Gastrocnemius medialis (tissue), 4 donors: ENCODE results near the gene VWDE. TPM values are rescaled to one million over a fixed set of nuclear protein-coding genes. Genes with fewer than 3 reads are reported as not detected.

Experiments
- ATAC-seq, 2 donors: fragments of 150-250 bp; one replicate each; pipeline ENCODE4 v1.9.1; 2016
- DNase-seq, 2 donors: peaks; one replicate each; pipeline ENCODE4 v3.0.0-alpha.2; 2019
- H3K27ac ChIP-seq, 4 donors: fragments of 200-600 bp; sonication (generic); 1 replicate in 1 of 4; 2 replicates in 3 of 4; pipeline ENCODE4 v1.5.1; 2016 to 2018; ENCODE audit warnings: mild to moderate bottlenecking in 2 of 4, moderate library complexity in 1 of 4
- H3K27me3 ChIP-seq, 3 donors: fragments of 200-600 bp; sonication (generic) in 2 of 3; 1 replicate in 1 of 3; 2 replicates in 2 of 3; pipeline versions ENCODE4 v1.5.1 to v1.6.0; 2016 to 2019; ENCODE audit warnings: mild to moderate bottlenecking in 1 of 3, moderate library complexity in 1 of 3
- H3K36me3 ChIP-seq, 2 donors: fragments of 200-600 bp; sonication (generic) in 1 of 2; one replicate each; pipeline ENCODE4 v1.5.1; 2017 to 2018
- H3K4me1 ChIP-seq, 2 donors: fragments of 200-600 bp; sonication (generic) in 1 of 2; one replicate each; pipeline ENCODE4 v1.5.1; 2016 to 2017; ENCODE audit warnings: mild to moderate bottlenecking in 2 of 2
- H3K4me3 ChIP-seq, 4 donors: fragments of 200-600 bp; sonication (generic) in 3 of 4; 1 replicate in 1 of 4; 2 replicates in 3 of 4; pipeline ENCODE4 v1.5.1; 2016 to 2019; ENCODE audit warnings: mild to moderate bottlenecking in 2 of 4
- H3K9me3 ChIP-seq, 3 donors: fragments of 200-600 bp; sonication (generic) in 2 of 3; 1 replicate in 1 of 3; 2 replicates in 2 of 3; pipeline ENCODE4 v1.5.1; 2016 to 2019
- POLR2A ChIP-seq, 2 donors: fragments of 450-650 bp; IDR thresholded peaks; one replicate each; pipeline ENCODE4 v1.6.1; 2017; ENCODE audit warnings: antibody characterized with exemption in 2 of 2, mild to moderate bottlenecking in 2 of 2, moderate library complexity in 2 of 2
- in situ Hi-C, 4 donors: fragments of 200-750 bp; cut with MboI; loops; one replicate each; pipeline versions ENCODE4 v1.15.0 to v1.8.0; 2017; ENCODE audit warnings: low sequenced_read_pairs in 4 of 4
- intact Hi-C: fragments of 100-400 bp; cut with DNase I; formaldehyde crosslinking; loops from one replicate; pipeline ENCODE4 v1.15.1; 2023; ENCODE audit warnings: low total_unique reads
- total RNA-seq, 4 donors: library from RNA; depleted of rRNA; stranded (reverse); fragments of >200 nt; gene quantifications; one replicate each; pipeline versions ENCODE4 v1.1.0 to v1.2.3, GENCODE V29; 2016
- TF ChIP-seq, protein P1 (sequence below), 5 experiments: fragments of 450-650 bp in 3 of 5; fragments of 200-600 bp in 2 of 5; sonication (generic) in 2 of 5; IDR thresholded peaks in 4 of 5; conservative IDR thresholded peaks in 1 of 5; 1 replicate in 4 of 5; 2 replicates in 1 of 5; pipeline ENCODE4 v1.5.1; 2016 to 2019; ENCODE audit warnings: antibody characterized with exemption in 5 of 5, mild to moderate bottlenecking in 3 of 5, moderate library complexity in 3 of 5

VWDE gene
- total RNA-seq, 4 donors from 2014 or later = not detected

DNA sequence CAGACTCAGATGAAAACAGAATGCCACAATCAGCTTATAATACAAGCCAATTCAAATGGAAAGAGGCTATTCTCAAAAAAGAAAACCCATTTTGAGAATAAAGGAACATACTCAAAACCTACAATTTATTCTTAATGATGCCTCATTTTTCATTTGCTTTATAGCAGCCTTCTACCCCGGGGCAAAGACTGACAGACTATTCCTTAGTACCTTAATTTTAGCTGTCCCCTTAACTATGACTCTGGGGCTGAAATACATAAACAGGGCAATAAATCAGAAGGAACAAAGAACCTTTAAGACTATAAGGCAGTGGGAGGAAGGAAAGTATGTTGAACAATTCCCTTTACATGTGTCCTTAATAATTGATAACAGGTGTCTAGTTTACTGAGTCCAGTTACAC lies 115.8 kb downstream of the VWDE start:
- no peak for TF ChIP-seq POLR2A (IDR thresholded peaks at IDR 0.05)
- TF ChIP-seq, protein P1, sequence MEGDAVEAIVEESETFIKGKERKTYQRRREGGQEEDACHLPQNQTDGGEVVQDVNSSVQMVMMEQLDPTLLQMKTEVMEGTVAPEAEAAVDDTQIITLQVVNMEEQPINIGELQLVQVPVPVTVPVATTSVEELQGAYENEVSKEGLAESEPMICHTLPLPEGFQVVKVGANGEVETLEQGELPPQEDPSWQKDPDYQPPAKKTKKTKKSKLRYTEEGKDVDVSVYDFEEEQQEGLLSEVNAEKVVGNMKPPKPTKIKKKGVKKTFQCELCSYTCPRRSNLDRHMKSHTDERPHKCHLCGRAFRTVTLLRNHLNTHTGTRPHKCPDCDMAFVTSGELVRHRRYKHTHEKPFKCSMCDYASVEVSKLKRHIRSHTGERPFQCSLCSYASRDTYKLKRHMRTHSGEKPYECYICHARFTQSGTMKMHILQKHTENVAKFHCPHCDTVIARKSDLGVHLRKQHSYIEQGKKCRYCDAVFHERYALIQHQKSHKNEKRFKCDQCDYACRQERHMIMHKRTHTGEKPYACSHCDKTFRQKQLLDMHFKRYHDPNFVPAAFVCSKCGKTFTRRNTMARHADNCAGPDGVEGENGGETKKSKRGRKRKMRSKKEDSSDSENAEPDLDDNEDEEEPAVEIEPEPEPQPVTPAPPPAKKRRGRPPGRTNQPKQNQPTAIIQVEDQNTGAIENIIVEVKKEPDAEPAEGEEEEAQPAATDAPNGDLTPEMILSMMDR (IDR thresholded peaks at IDR 0.05 in 4 of 5, conservative IDR thresholded peaks at IDR 0.05 in 1 of 5) = no peak
- H3K9me3 ChIP-seq = no peaks in the 10 kb centered on the region
- no peaks in the 10 kb centered on the region for H3K27me3 ChIP-seq
- in situ Hi-C loops = no loop called here
- H3K36me3 ChIP-seq = no peaks in the 10 kb centered on the region
- H3K4me3 ChIP-seq = no peak overlapping the region
- DNase-seq = no peak
- no peak overlapping the region for H3K27ac ChIP-seq
- no peaks in the 10 kb centered on the region for H3K4me1 ChIP-seq
- intact Hi-C loops = no loop called here
- no peak for ATAC-seq

DNA sequence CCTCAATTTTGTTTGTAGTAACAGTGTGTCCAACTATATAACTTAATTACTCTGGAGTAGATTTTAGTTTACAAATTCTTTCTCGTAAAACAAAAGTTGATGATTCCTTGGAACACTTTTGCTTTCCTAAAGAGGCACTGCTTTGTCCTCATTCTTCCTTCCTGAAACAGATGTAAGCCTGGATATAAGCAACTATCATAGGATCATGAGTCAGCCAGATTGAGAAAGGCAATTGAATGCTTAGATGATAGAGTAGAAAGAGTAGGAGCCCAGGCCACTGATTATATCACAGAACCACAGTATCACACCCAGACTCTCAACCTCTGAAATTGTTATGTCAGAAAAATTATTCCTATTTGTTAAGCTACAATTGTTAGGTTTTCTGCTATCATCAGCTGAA lies 122.6 kb downstream of the VWDE start:
- H3K27me3 ChIP-seq = no peaks in the 10 kb centered on the region
- no peak overlapping the region for H3K4me3 ChIP-seq
- no peaks in the 10 kb centered on the region for H3K4me1 ChIP-seq
- intact Hi-C loops = no loop called here
- in situ Hi-C loops = no loop called here
- no peak overlapping the region for H3K27ac ChIP-seq
- no peaks in the 10 kb centered on the region for H3K9me3 ChIP-seq
- H3K36me3 ChIP-seq = no peaks in the 10 kb centered on the region
- TF ChIP-seq, protein P1 (IDR thresholded peaks at IDR 0.05 in 4 of 5, conservative IDR thresholded peaks at IDR 0.05 in 1 of 5) = no peak
- no peak for TF ChIP-seq POLR2A (IDR thresholded peaks at IDR 0.05)
- no peak for ATAC-seq
- DNase-seq = no peak

Other genes starting within 250 kb of the VWDE start
- 100 to 1,000 TPM in 1 of 4 donors, 10 to 100 TPM in 3; 42.8 to 112 (median 60.6) TPM for gene TMEM106B, start 192.6 kb downstream of the VWDE start, total RNA-seq
- gene SCIN, start 166.9 kb upstream of the VWDE start, total RNA-seq = 1 to 10 TPM in 2 of 4 donors, under 1 TPM in 1, not detected in 1; 0.09 to 2.4 (median 1.4) TPM